ENCODE measurements around the gene ATP6V0C. TPM values are rescaled to one million over a fixed set of nuclear protein-coding genes. Genes with fewer than 3 reads are reported as not detected.

The ATP6V0C gene
- total RNA-seq, 4 donors from 2014 or later: 103 to 147 (median 120) TPM

GRCh38 chr16:2527784-2528100, 14.0 kb downstream of the ATP6V0C start:
- Histone ChIP-seq H3K4me1 (peaks cover 28% of the 10 kb centered on the region), H3K27me3 (no peaks in the 10 kb centered on the region), H3K36me3 (peaks cover 65% of the 10 kb centered on the region), H3K4me3 (no peak overlapping the region), H3K9me3 (no peaks in the 10 kb centered on the region), H3K27ac (no peak overlapping the region)
- no peak for TF ChIP-seq EP300 (IDR thresholded peaks at IDR 0.05)
- no peak for TF ChIP-seq POLR2AphosphoS5 (IDR thresholded peaks at IDR 0.05)
- TF ChIP-seq POLR2A (IDR thresholded peaks at IDR 0.05): no peak
- no peak for TF ChIP-seq CTCF (IDR thresholded peaks at IDR 0.05)
- no peak for DNase-seq (ENCODE audit: low spot score in 2 of 2)
- 92% methylated on average over 15 of the region's 24 CpGs for WGBS

- WGBS: 93% methylated on average over 25 of the region's 36 CpGs
- Histone ChIP-seq H3K36me3 (peaks cover 60% of the 10 kb centered on the region), H3K4me1 (peaks cover 24% of the 10 kb centered on the region), H3K9me3 (no peaks in the 10 kb centered on the region), H3K27ac (no peak overlapping the region), H3K27me3 (no peaks in the 10 kb centered on the region), H3K4me3 (no peak overlapping the region)
- TF ChIP-seq CTCF (IDR thresholded peaks at IDR 0.05) (no peak), EP300 (IDR thresholded peaks at IDR 0.05) (no peak), POLR2AphosphoS5 (IDR thresholded peaks at IDR 0.05) (no peak), POLR2A (IDR thresholded peaks at IDR 0.05) (no peak)
- DNase-seq (ENCODE audit: low spot score in 2 of 2): no peak
Measured at GRCh38 chr16:2528161-2529060, 14.7 kb downstream of the ATP6V0C start.

- Histone ChIP-seq H3K27me3 (no peaks in the 10 kb centered on the region), H3K4me3 (no peak overlapping the region), H3K36me3 (peaks cover 51% of the 10 kb centered on the region), H3K4me1 (peaks cover 15% of the 10 kb centered on the region), H3K27ac (no peak overlapping the region), H3K9me3 (no peaks in the 10 kb centered on the region)
- TF ChIP-seq EP300 (IDR thresholded peaks at IDR 0.05) (no peak), CTCF (IDR thresholded peaks at IDR 0.05) (no peak), POLR2AphosphoS5 (IDR thresholded peaks at IDR 0.05) (no peak), POLR2A (IDR thresholded peaks at IDR 0.05) (no peak)
- DNase-seq (ENCODE audit: low spot score in 2 of 2): no peak
- 74% methylated on average over 9 of the region's 32 CpGs for WGBS
Measured at GRCh38 chr16:2529061-2529931, 15.5 kb downstream of the ATP6V0C start.

GRCh38 chr16:2529961-2530628, 16.3 kb downstream of the ATP6V0C start:
- H3K9me3 ChIP-seq: no peaks in the 10 kb centered on the region
- peaks cover 44% of the 10 kb centered on the region for H3K36me3 ChIP-seq
- peaks cover 15% of the 10 kb centered on the region for H3K4me1 ChIP-seq
- H3K27ac ChIP-seq: no peak overlapping the region
- H3K4me3 ChIP-seq: no peak overlapping the region
- no peaks in the 10 kb centered on the region for H3K27me3 ChIP-seq
- DNase-seq (ENCODE audit: low spot score in 2 of 2): no peak
- TF ChIP-seq EP300 (IDR thresholded peaks at IDR 0.05) (no peak), POLR2A (IDR thresholded peaks at IDR 0.05) (no peak), POLR2AphosphoS5 (IDR thresholded peaks at IDR 0.05) (no peak), CTCF (IDR thresholded peaks at IDR 0.05) (no peak)
- WGBS: 93% methylated on average over 11 of the region's 15 CpGs
